A673 (cell line): ENCODE results near the gene ENO3. TPM values are rescaled to one million over a fixed set of nuclear protein-coding genes. Genes with fewer than 3 reads are reported as not detected.
"Not testable (repeated sequence)": the region's sequence is repeated elsewhere in the genome, so short reads cannot be mapped to it uniquely, and the experiment has no call there.

Experiments
- BruUV-seq: library from RNA; stranded (reverse); fragments of 400-500 nt; replicated peaks from 2 replicates; lab custom pipeline; 2021; lab: Mats Ljungman, UMichigan
- CTCF ChIA-PET: fragments of 300-600 bp; sonication (Branson Sonifier 250); formaldehyde crosslinking; loops from one replicate; lab custom pipeline; 2022; ENCODE audit warnings: antibody characterized with exemption; lab: Charles Lee
- POLR2A ChIA-PET: fragments of 300-600 bp; sonication (Branson Sonifier 250); formaldehyde crosslinking; loops from one replicate; lab custom pipeline; 2022; ENCODE audit warnings: antibody characterized with exemption; ENCODE audit not compliant: low non-redundant PET; lab: Charles Lee
- DNase-seq: peaks from one replicate; pipeline ENCODE4 v3.0.0-alpha.2; 2015; ENCODE audit warnings: low spot score
- H3K27ac ChIP-seq: fragments of 200-600 bp; sonication (generic); 2 replicates; pipeline ENCODE4 v1.5.1; 2016; ENCODE audit warnings: mixed run types, low read depth, mild to moderate bottlenecking, mixed read lengths, antibody characterized with exemption, low read length; ENCODE audit not compliant: poor library complexity, severe bottlenecking
- H3K27me3 ChIP-seq: fragments of 200-600 bp; sonication (generic); replicated peaks from 2 replicates; pipeline ENCODE4 v1.6.1; 2017; ENCODE audit warnings: mixed run types, low read depth, mild to moderate bottlenecking, mixed read lengths, antibody characterized with exemption, low read length; ENCODE audit not compliant: insufficient read depth, poor library complexity
- H3K36me3 ChIP-seq: fragments of 200-600 bp; sonication (generic); 2 replicates; pipeline ENCODE4 v1.6.1; 2016; ENCODE audit warnings: mixed run types, mild to moderate bottlenecking, mixed read lengths, antibody characterized with exemption, low read length; ENCODE audit not compliant: insufficient read depth, poor library complexity, severe bottlenecking
- H3K4me1 ChIP-seq: fragments of 200-600 bp; sonication (generic); 2 replicates; pipeline ENCODE4 v1.6.1; 2017; ENCODE audit warnings: mixed run types, mild to moderate bottlenecking, mixed read lengths, antibody characterized with exemption, low read length; ENCODE audit not compliant: insufficient read depth, poor library complexity, severe bottlenecking
- H3K4me3 ChIP-seq: fragments of 200-600 bp; sonication (generic); 2 replicates; pipeline ENCODE4 v1.5.1; 2016; ENCODE audit warnings: low read depth, mixed run types, mild to moderate bottlenecking, mixed read lengths, low read length; ENCODE audit not compliant: poor library complexity, severe bottlenecking
- H3K9me3 ChIP-seq: fragments of 200-600 bp; sonication (generic); 2 replicates; pipeline ENCODE4 v1.6.1; 2016; ENCODE audit warnings: mixed run types, low read depth, mild to moderate bottlenecking, mixed read lengths, antibody characterized with exemption, low read length; ENCODE audit not compliant: poor library complexity, severe bottlenecking
- CTCF ChIP-seq: fragments of 300-800, 200-600 bp; sonication (generic); conservative IDR thresholded peaks from 2 replicates; pipeline ENCODE4 v1.5.1; 2017; ENCODE audit warnings: low read depth, mild to moderate bottlenecking, antibody characterized with exemption, low read length, moderate library complexity, mixed read lengths
- EZH2 ChIP-seq: fragments of 200-600 bp; sonication (generic); IDR thresholded peaks from 2 replicates; pipeline ENCODE4 v1.6.1; 2017; ENCODE audit warnings: borderline replicate concordance, low read depth, mild to moderate bottlenecking, mixed read lengths, antibody characterized with exemption, low read length; ENCODE audit not compliant: poor library complexity, severe bottlenecking
- intact Hi-C: fragments of 100-400 bp; cut with micrococcal nuclease; formaldehyde crosslinking; loops from one replicate; pipeline ENCODE4 v1.10.0; 2022; ENCODE audit not compliant: unreplicated experiment
- total RNA-seq: library from RNA; stranded (reverse); gene quantifications from 2 replicates; pipeline ENCODE4 v1.2.3, GENCODE V29; 2021

ENO3 gene
- total RNA-seq, 1 experiment from 2014 or later: 12.3 TPM

GRCh38 chr17:4919511-4920047 is 31.3 kb upstream of the ENO3 start:
- TF ChIP-seq CTCF (no peak), EZH2 (no peak)
- Histone ChIP-seq H3K4me1 (no peaks in the 10 kb centered on the region), H3K27me3 (no peaks in the 10 kb centered on the region), H3K9me3 (no peaks in the 10 kb centered on the region), H3K4me3 (no peak overlapping the region), H3K27ac (no peak overlapping the region), H3K36me3 (no peaks in the 10 kb centered on the region)
- DNase-seq: no peak
- intact Hi-C loops: no loop called here
- BruUV-seq: no TSS peak
- ChIA-PET CTCF (no interaction called here), POLR2A (no interaction called here)

DNA sequence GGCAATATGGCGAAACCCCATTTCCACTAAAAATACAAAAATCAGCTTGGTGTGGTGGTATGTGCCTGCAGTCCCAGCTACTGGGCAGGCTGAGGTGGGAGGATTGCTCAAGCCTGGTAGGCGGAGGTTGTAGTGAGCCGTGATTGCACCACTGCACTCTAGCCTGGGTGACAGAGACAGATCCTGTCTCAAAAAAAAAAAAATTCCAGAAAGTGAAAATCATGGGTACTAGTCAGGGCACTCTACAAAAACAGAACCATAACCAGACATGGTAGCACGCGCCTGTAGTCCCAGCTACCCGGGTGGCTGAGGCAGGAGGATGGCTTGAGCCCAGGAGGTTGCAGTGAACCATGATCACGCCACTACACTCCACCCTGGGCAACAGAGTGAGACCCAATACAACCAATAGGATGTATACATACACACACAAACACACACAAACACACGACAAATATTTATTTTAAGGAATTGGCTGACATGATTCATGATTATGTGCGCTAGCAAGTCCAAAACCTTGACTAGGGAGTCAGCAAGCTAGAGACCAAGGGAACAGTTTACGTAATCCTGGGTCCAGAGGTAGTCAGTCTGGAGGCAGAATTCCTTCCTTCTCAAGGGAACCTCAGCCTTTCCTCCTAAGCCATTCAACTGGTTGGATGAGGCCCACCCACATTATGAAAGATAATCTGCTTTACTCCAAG is 30.4 kb upstream of the ENO3 start:
- POLR2A ChIA-PET: no interaction called here
- Histone ChIP-seq H3K4me3 (no peak overlapping the region), H3K4me1 (no peaks in the 10 kb centered on the region), H3K27ac (no peak overlapping the region), H3K9me3 (no peaks in the 10 kb centered on the region), H3K36me3 (no peaks in the 10 kb centered on the region), H3K27me3 (no peaks in the 10 kb centered on the region)
- CTCF ChIA-PET: no interaction called here
- TF ChIP-seq EZH2 (no peak), CTCF (no peak)
- intact Hi-C loops: no loop called here
- no TSS peak for BruUV-seq
- no peak for DNase-seq

- Histone ChIP-seq H3K9me3 (no peaks in the 10 kb centered on the region), H3K36me3 (no peaks in the 10 kb centered on the region), H3K27ac (no peak overlapping the region), H3K4me1 (no peaks in the 10 kb centered on the region), H3K27me3 (no peaks in the 10 kb centered on the region), H3K4me3 (no peak overlapping the region)
- ChIA-PET POLR2A (no interaction called here), CTCF (no interaction called here)
- TF ChIP-seq EZH2 (no peak), CTCF (no peak)
- BruUV-seq: no TSS peak
- no peak for DNase-seq
- intact Hi-C loops: no loop called here
These were observed 29.6 kb upstream of the ENO3 start for GRCh38 chr17:4921320-4921719.

- H3K27ac ChIP-seq, H3K36me3 ChIP-seq, CTCF ChIA-PET, H3K4me3 ChIP-seq, H3K9me3 ChIP-seq, BruUV-seq, H3K27me3 ChIP-seq, DNase-seq, intact Hi-C loops, H3K4me1 ChIP-seq: not testable (repeated sequence)
- POLR2A ChIA-PET: interaction anchor here (0.7 kb wide), 1 partner anchor 18 kb away, joined by 4 read pairs; no protein-coding TSS in a partner anchor
These were observed 24.2 kb upstream of the ENO3 start for GRCh38 chr17:4926577-4927335.
